Spleen (tissue), 11 donors: ENCODE measurements around the gene GPR35. TPM values are rescaled to one million over a fixed set of nuclear protein-coding genes. Genes with fewer than 3 reads are reported as not detected.

Experiments used
- DNase-seq: peaks from one replicate; pipeline ENCODE4 v3.0.0-alpha.2; 2020
- H3K27ac ChIP-seq, 8 donors: fragments of 200-600 bp; sonication (generic) in 7 of 8; 1 replicate in 4 of 8; 2 replicates in 4 of 8; pipeline versions ENCODE4 v1.5.0 to v1.8.0; 2016 to 2021; ENCODE audit warnings: inconsistent platforms in 4 of 8, mild to moderate bottlenecking in 4 of 8, moderate library complexity in 1 of 8
- H3K27me3 ChIP-seq, 7 donors: fragments of 200-600 bp; sonication (generic) in 6 of 7; replicated peaks in 1 of 7; 1 replicate in 4 of 7; 2 replicates in 3 of 7; pipeline versions ENCODE4 v1.5.0 to v1.8.0; 2016 to 2021; ENCODE audit warnings: inconsistent platforms in 3 of 7, mild to moderate bottlenecking in 1 of 7
- H3K36me3 ChIP-seq, 6 donors: fragments of 200-600 bp; sonication (generic) in 5 of 6; 1 replicate in 4 of 6; 2 replicates in 2 of 6; pipeline versions ENCODE4 v1.5.0 to v1.8.0; 2016 to 2021; ENCODE audit warnings: inconsistent platforms in 2 of 6
- H3K4me1 ChIP-seq, 6 donors: fragments of 200-600 bp; sonication (generic) in 5 of 6; 1 replicate in 3 of 6; 2 replicates in 3 of 6; pipeline versions ENCODE4 v1.5.0 to v1.8.0; 2016 to 2021; ENCODE audit warnings: inconsistent platforms in 3 of 6
- H3K4me3 ChIP-seq, 8 donors: fragments of 200-600 bp; sonication (generic) in 7 of 8; 1 replicate in 4 of 8; 2 replicates in 4 of 8; pipeline versions ENCODE4 v1.5.0 to v1.8.0; 2016 to 2021; ENCODE audit warnings: inconsistent platforms in 4 of 8, mild to moderate bottlenecking in 4 of 8, moderate library complexity in 2 of 8
- H3K9me3 ChIP-seq, 8 donors: fragments of 200-600 bp; sonication (generic) in 7 of 8; 1 replicate in 4 of 8; 2 replicates in 4 of 8; pipeline versions ENCODE4 v1.5.0 to v1.8.0; 2016 to 2021; ENCODE audit warnings: inconsistent platforms in 4 of 8
- CTCF ChIP-seq, 11 experiments: fragments of 200-600 bp in 7 of 11; fragments of 450-650 bp in 4 of 11; sonication (generic) in 4 of 11; IDR thresholded peaks in 8 of 11; conservative IDR thresholded peaks in 3 of 11; 1 replicate in 7 of 11; 2 replicates in 4 of 11; pipeline versions ENCODE4 v1.4.0 to v1.8.0; 2016 to 2021; ENCODE audit warnings: antibody characterized with exemption in 11 of 11, inconsistent platforms in 4 of 11, mild to moderate bottlenecking in 1 of 11
- POLR2A ChIP-seq, 3 donors: fragments of 450-650 bp; IDR thresholded peaks; one replicate each; pipeline ENCODE4 v1.5.1; 2017; ENCODE audit warnings: antibody characterized with exemption in 3 of 3, mild to moderate bottlenecking in 1 of 3
- POLR2AphosphoS5 ChIP-seq, 3 donors: sonication (generic); formaldehyde crosslinking; IDR thresholded peaks; one replicate each; pipeline ENCODE4 v1.5.1; 2017; ENCODE audit warnings: antibody characterized with exemption in 3 of 3
- WGBS, 5 donors: extraction: QIAGEN DNeasy Blood & Tissue Kit in 3 of 5; methylation state at CpG; one replicate each; pipeline versions ENCODE4 v1.1.5 to v1.1.7; 2013 to 2018; 5-methylcytosine and 5-hydroxymethylcytosine counted together
- intact Hi-C: fragments of 100-400 bp; cut with DNase I; formaldehyde crosslinking; loops from one replicate; pipeline ENCODE4 v1.15.0; 2023; ENCODE audit warnings: low total_unique reads
- polyA plus RNA-seq, 3 donors: library from polyadenylated mRNA; stranded (reverse); fragments of 200-250 nt; gene quantifications; one replicate each; pipeline ENCODE4 v1.2.1, GENCODE V29; 2013
- total RNA-seq, 7 donors: library from RNA; depleted of rRNA in 3 of 7; stranded (reverse); fragments of >200 nt in 3 of 7; fragmentation: NEBNext Ultra II Directional in 4 of 7; extraction: Animal tissue kit (Norgen Biotek cat#: 25700) in 4 of 7; gene quantifications; one replicate each; pipeline versions ENCODE4 v1.1.0 to v1.2.1, GENCODE V29; 2016 to 2021
- donor health status: healthy with polysubstance abuse.
- donor health status: DM: no; HTN: no; CAD: no; lungs with moderate emphysema.
- donor health status: DM: no; HTN: no; CAD: no.
- donor health status: Bipolar disorder and iron deficiency.
- donor health status: healthy.
- donor health status: DM: no; HTN: no; CAD: no.
- donor health status: DM: yes; HTN: yes; CAD: no.

Gene GPR35
- total and polyA plus RNA-seq, 10 donors, result 7.4 to 25.3 (median 18.3) TPM

- Histone ChIP-seq H3K9me3 (peaks cover 0 to 8% (median 6%) of the 10 kb centered on the region in 8 donors), H3K27ac (peak overlapping the region in 7 of 8 donors; percentile 57 to 86 (median 78)), H3K4me1 (peaks cover 15 to 66% (median 37%) of the 10 kb centered on the region in 6 donors), H3K4me3 (peak overlapping the region in 1 of 8 donors; percentile 31), H3K27me3 (no peaks in the 10 kb centered on the region), H3K36me3 (peaks cover 3 to 48% (median 39%) of the 10 kb centered on the region in 6 donors)
- TF ChIP-seq CTCF (IDR thresholded peaks at IDR 0.05 in 8 of 11, conservative IDR thresholded peaks at IDR 0.05 in 3 of 11), result peak; percentile 22 to 70 (median 53)
- TF ChIP-seq POLR2A (IDR thresholded peaks at IDR 0.05), result no peak
- peak; percentile 68 to 85 (median 71) for TF ChIP-seq POLR2AphosphoS5 (IDR thresholded peaks at IDR 0.05)
- WGBS, 5 donors, result 45 to 71% (median 62%) methylated on average over 27 of the region's 27 CpGs
- intact Hi-C loops, result no loop called here
- DNase-seq, result peak; percentile 92
These were observed 45.3 kb upstream of the GPR35 start for GRCh38 chr2:240579771-240580614.

GRCh38 chr2:240581811-240582210 is 43.5 kb upstream of the GPR35 start:
- Histone ChIP-seq H3K36me3 (peaks cover 3 to 30% (median 21%) of the 10 kb centered on the region in 6 donors), H3K9me3 (peaks cover 0 to 8% (median 6%) of the 10 kb centered on the region in 8 donors), H3K4me3 (no peak overlapping the region), H3K4me1 (peaks cover 19 to 77% (median 47%) of the 10 kb centered on the region in 6 donors), H3K27ac (no peak overlapping the region), H3K27me3 (no peaks in the 10 kb centered on the region)
- WGBS, 5 donors, result 91 to 99% (median 95%) methylated on average over 5 of the region's 5 CpGs
- intact Hi-C loops, result no loop called here
- DNase-seq, result no peak
- TF ChIP-seq POLR2AphosphoS5 (IDR thresholded peaks at IDR 0.05) (no peak), POLR2A (IDR thresholded peaks at IDR 0.05) (no peak), CTCF (IDR thresholded peaks at IDR 0.05 in 8 of 11, conservative IDR thresholded peaks at IDR 0.05 in 3 of 11) (no peak)

- H3K36me3 ChIP-seq, result peaks cover 0 to 20% (median 11%) of the 10 kb centered on the region in 6 donors
- no peak for DNase-seq
- no peaks in the 10 kb centered on the region for H3K27me3 ChIP-seq
- H3K27ac ChIP-seq, result no peak overlapping the region
- TF ChIP-seq CTCF (IDR thresholded peaks at IDR 0.05 in 8 of 11, conservative IDR thresholded peaks at IDR 0.05 in 3 of 11) (no peak), POLR2AphosphoS5 (IDR thresholded peaks at IDR 0.05) (no peak), POLR2A (IDR thresholded peaks at IDR 0.05) (no peak)
- 88 to 90% (median 89%) methylated on average over 3 of the region's 3 CpGs for WGBS, 5 donors
- peaks cover 0 to 8% (median 6%) of the 10 kb centered on the region in 8 donors for H3K9me3 ChIP-seq
- H3K4me1 ChIP-seq, result peaks cover 24 to 83% (median 55%) of the 10 kb centered on the region in 6 donors
- intact Hi-C loops, result no loop called here
- no peak overlapping the region for H3K4me3 ChIP-seq
These were observed 42.5 kb upstream of the GPR35 start for GRCh38 chr2:240582781-240583180.

GRCh38 chr2:240583774-240584173 is 41.5 kb upstream of the GPR35 start:
- intact Hi-C loops, result no loop called here
- H3K27me3 ChIP-seq, result no peaks in the 10 kb centered on the region
- TF ChIP-seq POLR2A (IDR thresholded peaks at IDR 0.05) (no peak), POLR2AphosphoS5 (IDR thresholded peaks at IDR 0.05) (no peak), CTCF (IDR thresholded peaks at IDR 0.05 in 8 of 11, conservative IDR thresholded peaks at IDR 0.05 in 3 of 11) (no peak)
- H3K4me3 ChIP-seq, result no peak overlapping the region
- peak overlapping the region in 5 of 8 donors; percentile 94 to 98 (median 96) for H3K27ac ChIP-seq
- 83 to 94% (median 92%) methylated on average over 3 to 4 of the region's 4 CpGs for whole genome bisulfite sequencing, 5 donors
- peaks cover 32 to 83% (median 58%) of the 10 kb centered on the region in 6 donors for H3K4me1 ChIP-seq
- H3K36me3 ChIP-seq, result peaks cover 0 to 10% (median 2%) of the 10 kb centered on the region in 6 donors
- peak; percentile 47 for DNase-seq
- peaks cover 0 to 8% (median 6%) of the 10 kb centered on the region in 8 donors for H3K9me3 ChIP-seq
